Measurements from ENCODE around the gene TRPV3.
A peak's percentile ranks its signal among the peaks of the same experiment; 100 is the strongest.

TRPV3 gene

DNA sequence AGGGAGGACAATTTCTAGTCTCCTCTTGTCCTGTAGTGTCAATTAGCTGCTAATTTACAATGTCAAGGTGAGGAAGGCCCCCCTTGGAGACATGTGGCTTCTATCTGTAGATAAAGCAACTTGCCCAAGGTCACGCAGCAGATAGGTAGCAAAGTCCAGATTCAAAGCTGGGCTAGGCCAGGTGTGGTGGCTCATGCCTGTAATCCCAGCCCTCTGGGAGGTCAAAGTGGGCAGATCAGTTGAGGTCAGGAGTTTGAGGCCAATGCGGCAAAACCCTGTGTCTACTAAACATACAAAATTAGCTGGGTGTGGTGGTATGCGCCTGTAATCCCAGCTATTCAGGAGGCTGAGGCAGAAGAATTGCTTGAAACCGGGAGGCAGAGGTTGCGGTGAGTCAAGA, 11.1 kb downstream of the TRPV3 start:
- no peak overlapping the region for H3K9ac ChIP-seq (ENCODE audit: low read length in 2 of 2)
- peaks cover 0 to 2% of the 10 kb centered on the region in 2 donors for H3K27me3 ChIP-seq (ENCODE audit: control insufficient read depth in 1 of 2, insufficient read depth in 2 of 2, low read length in 2 of 2)
- no peak overlapping the region for H3K4me3 ChIP-seq (ENCODE audit: low read length in 2 of 2)
- no peaks in the 10 kb centered on the region for H3K4me1 ChIP-seq (ENCODE audit: control insufficient read depth, insufficient read depth, low read length)
- no peak overlapping the region for H3K27ac ChIP-seq (ENCODE audit: low read length)
- no peaks in the 10 kb centered on the region for H3K9me3 ChIP-seq (ENCODE audit: control insufficient read depth in 2 of 2, low read length in 2 of 2)
- no peaks in the 10 kb centered on the region for H3K36me3 ChIP-seq (ENCODE audit: control insufficient read depth in 2 of 2, insufficient read depth in 2 of 2, low read length in 2 of 2)

DNA sequence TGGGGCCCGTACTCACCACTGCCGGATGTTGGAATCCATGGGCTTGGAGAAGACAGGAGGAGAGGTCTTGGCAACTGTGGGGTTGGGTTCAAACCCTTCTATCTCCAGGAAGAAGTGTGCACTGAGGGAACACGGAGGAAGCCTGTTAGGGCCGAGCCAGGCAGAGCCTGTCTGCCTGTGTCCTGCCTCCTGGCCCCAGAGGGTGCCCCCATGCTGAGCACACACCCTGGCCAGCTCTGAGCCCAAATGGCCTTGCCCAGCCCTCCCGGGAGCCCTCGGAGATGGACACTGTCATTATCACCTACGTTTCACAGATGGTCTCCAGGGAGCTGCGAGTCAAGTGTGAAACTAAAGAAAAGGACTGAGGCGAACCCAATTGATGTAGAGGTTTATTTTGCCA, 12.5 kb downstream of the TRPV3 start:
- H3K4me3 ChIP-seq (ENCODE audit: low read length in 2 of 2): no peak overlapping the region
- H3K27me3 ChIP-seq (ENCODE audit: control insufficient read depth in 1 of 2, insufficient read depth in 2 of 2, low read length in 2 of 2): peaks cover 0 to 2% of the 10 kb centered on the region in 2 donors
- H3K36me3 ChIP-seq (ENCODE audit: control insufficient read depth in 2 of 2, insufficient read depth in 2 of 2, low read length in 2 of 2): no peaks in the 10 kb centered on the region
- H3K4me1 ChIP-seq (ENCODE audit: control insufficient read depth, insufficient read depth, low read length): no peaks in the 10 kb centered on the region
- H3K27ac ChIP-seq (ENCODE audit: low read length): no peak overlapping the region
- no peak overlapping the region for H3K9ac ChIP-seq (ENCODE audit: low read length in 2 of 2)
- H3K9me3 ChIP-seq (ENCODE audit: control insufficient read depth in 2 of 2, low read length in 2 of 2): no peaks in the 10 kb centered on the region

DNA sequence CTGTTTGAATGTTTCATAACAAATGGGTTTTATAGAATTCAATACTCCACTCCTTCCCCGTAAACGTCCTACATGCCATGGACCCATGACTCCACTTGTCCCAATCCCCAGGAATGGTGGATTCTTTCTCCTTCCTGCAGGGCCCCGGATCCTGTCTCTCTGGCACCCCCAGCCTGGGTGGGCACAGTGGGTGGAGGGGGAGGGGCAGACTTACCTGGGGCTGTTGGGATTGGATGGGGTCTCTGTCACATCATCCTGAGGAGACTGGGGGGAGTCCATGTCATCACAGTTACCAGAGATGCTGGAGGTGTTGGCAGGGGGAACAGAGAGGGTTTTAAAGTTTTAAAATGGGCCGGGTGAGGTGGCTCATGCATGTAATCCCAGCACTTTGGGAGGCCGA, 13.2 kb downstream of the TRPV3 start:
- Histone ChIP-seq H3K27me3 (ENCODE audit: control insufficient read depth in 1 of 2, insufficient read depth in 2 of 2, low read length in 2 of 2) (peaks cover 0 to 2% of the 10 kb centered on the region in 2 donors), H3K27ac (ENCODE audit: low read length) (no peak overlapping the region), H3K36me3 (ENCODE audit: control insufficient read depth in 2 of 2, insufficient read depth in 2 of 2, low read length in 2 of 2) (no peaks in the 10 kb centered on the region), H3K9ac (ENCODE audit: low read length in 2 of 2) (no peak overlapping the region), H3K4me1 (ENCODE audit: control insufficient read depth, insufficient read depth, low read length) (no peaks in the 10 kb centered on the region), H3K9me3 (ENCODE audit: control insufficient read depth in 2 of 2, low read length in 2 of 2) (no peaks in the 10 kb centered on the region), H3K4me3 (ENCODE audit: low read length in 2 of 2) (no peak overlapping the region)

DNA sequence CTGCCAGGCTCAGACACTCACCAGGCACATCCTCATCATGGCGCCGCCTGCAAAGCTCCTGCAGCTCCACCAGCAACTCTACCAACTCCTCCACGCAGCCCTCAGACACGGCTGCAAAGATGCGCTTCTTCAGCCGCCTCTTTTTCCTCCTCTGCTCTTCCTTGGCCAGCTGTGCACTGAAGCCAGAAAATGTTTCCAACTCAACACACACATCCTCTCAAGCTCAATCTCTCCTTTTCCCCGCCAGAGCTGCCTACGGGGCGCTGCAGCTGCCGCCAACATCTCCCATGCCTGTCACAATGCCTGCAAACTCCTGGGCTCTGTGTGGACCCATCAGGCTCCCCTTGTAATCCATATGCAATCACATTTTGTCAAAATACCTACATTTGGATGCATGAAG, 14.2 kb downstream of the TRPV3 start:
- no peaks in the 10 kb centered on the region for H3K36me3 ChIP-seq (ENCODE audit: control insufficient read depth in 2 of 2, insufficient read depth in 2 of 2, low read length in 2 of 2)

DNA sequence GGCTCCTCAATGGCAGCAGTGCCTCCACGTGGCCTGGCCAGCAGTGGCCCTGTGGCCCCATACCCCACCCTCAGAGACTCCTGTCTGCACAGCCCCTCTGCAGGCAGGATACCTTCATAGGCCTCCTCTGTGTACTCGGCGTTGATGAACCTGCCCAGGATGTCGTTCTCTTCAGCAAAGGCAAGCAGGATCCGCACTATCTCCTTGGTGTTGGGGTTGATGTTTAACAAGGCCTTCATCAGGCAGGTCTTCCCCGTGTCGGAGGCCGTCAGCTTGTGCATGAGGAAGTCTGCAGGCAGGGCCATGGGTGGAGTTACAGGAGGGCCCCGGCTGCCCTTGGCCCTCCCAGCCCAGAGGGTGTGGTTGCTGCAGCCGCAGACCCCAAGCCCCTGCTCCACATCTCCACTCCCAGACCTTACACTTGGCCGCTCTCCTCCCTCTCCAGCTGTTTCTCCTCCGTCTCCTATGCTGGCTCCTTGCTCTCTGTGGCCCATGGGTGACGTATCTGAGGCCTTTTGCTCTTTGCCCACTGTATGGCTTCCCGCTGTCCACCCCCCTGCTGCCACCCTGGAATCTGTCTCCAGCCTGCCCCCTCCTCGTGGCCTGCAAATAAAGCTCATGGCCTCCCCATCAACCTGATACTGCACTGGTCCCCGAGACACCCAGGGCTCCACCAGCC, 15.1 kb downstream of the TRPV3 start:
- H3K9me3 ChIP-seq (ENCODE audit: control insufficient read depth in 2 of 2, low read length in 2 of 2): no peaks in the 10 kb centered on the region
- H3K4me1 ChIP-seq (ENCODE audit: control insufficient read depth, insufficient read depth, low read length): no peaks in the 10 kb centered on the region
- no peak overlapping the region for H3K9ac ChIP-seq (ENCODE audit: low read length in 2 of 2)
- no peaks in the 10 kb centered on the region for H3K36me3 ChIP-seq (ENCODE audit: control insufficient read depth in 2 of 2, insufficient read depth in 2 of 2, low read length in 2 of 2)
- no peak overlapping the region for H3K4me3 ChIP-seq (ENCODE audit: low read length in 2 of 2)
- peaks cover 0 to 2% of the 10 kb centered on the region in 2 donors for H3K27me3 ChIP-seq (ENCODE audit: control insufficient read depth in 1 of 2, insufficient read depth in 2 of 2, low read length in 2 of 2)
- no peak overlapping the region for H3K27ac ChIP-seq (ENCODE audit: low read length)

More for the DNA sequence above, 14.2 kb downstream of the TRPV3 start:
- no peak overlapping the region for H3K27ac ChIP-seq (ENCODE audit: low read length)
- no peaks in the 10 kb centered on the region for H3K9me3 ChIP-seq (ENCODE audit: control insufficient read depth in 2 of 2, low read length in 2 of 2)
- H3K27me3 ChIP-seq (ENCODE audit: control insufficient read depth in 1 of 2, insufficient read depth in 2 of 2, low read length in 2 of 2): peaks cover 0 to 2% of the 10 kb centered on the region in 2 donors
- no peak overlapping the region for H3K9ac ChIP-seq (ENCODE audit: low read length in 2 of 2)
- no peaks in the 10 kb centered on the region for H3K4me1 ChIP-seq (ENCODE audit: control insufficient read depth, insufficient read depth, low read length)
- H3K4me3 ChIP-seq (ENCODE audit: low read length in 2 of 2): no peak overlapping the region

DNA sequence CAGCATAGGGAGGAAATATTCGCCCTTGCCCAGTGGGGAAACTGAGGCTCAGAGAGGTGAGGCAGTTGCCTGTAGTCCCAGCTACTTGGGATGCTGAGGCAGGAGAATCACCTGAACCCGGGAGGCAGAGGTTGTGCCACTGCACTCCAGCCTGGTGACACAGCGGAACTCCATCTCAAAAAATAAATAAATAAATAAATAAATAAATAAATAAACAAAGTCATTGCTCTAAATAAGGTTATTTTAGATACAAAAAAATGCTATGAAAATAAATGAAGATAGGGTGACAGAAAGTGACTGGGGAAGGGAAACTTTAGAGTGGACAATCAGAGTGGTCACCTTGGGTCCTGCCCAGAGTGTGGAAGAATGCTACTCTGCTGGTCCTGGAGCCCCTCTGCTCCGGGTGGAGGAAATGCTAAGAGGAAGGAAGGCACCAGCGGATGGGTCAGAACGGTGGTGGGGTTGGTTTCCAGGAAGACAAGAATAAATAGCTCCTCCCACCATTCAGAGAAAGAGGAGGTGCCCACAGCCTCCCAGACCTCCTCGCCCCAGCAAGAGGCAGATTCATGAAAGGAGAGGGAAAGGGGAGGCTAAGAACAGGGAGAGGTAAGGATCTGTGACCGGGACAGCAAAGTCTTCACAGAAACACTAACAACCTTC, 17.6 kb downstream of the TRPV3 start:
- Histone ChIP-seq H3K27ac (ENCODE audit: low read length) (no peak overlapping the region), H3K9me3 (ENCODE audit: control insufficient read depth in 2 of 2, low read length in 2 of 2) (no peaks in the 10 kb centered on the region), H3K27me3 (ENCODE audit: control insufficient read depth in 1 of 2, insufficient read depth in 2 of 2, low read length in 2 of 2) (peaks cover 2 to 3% of the 10 kb centered on the region in 2 donors)

DNA sequence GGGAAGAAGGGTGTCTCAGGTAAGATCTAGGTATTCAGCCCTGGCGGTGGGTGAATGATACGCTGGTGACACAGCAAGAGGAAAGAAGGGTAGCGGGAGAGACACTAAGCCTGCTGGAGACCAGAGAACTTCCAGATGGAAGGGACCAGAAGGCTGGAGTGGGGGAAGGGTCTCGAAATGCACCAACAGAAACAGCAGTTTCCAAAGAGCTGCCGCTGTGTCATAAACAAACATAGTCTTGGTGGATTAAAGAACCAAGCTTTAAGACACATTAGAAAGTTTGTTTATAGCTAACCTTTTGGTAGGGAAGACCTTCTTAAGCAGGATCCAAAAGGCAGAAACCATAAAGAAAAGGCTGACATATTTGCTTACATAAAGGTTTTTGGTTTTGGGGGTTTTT, 20.9 kb downstream of the TRPV3 start:
- no peaks in the 10 kb centered on the region for H3K9me3 ChIP-seq (ENCODE audit: control insufficient read depth in 2 of 2, low read length in 2 of 2)
- H3K27ac ChIP-seq (ENCODE audit: low read length): no peak overlapping the region
- no peak overlapping the region for H3K9ac ChIP-seq (ENCODE audit: low read length in 2 of 2)
- H3K36me3 ChIP-seq (ENCODE audit: control insufficient read depth in 2 of 2, insufficient read depth in 2 of 2, low read length in 2 of 2): no peaks in the 10 kb centered on the region
- no peak overlapping the region for H3K4me3 ChIP-seq (ENCODE audit: low read length in 2 of 2)
- peaks cover 4% of the 10 kb centered on the region for H3K4me1 ChIP-seq (ENCODE audit: control insufficient read depth, insufficient read depth, low read length)
- peaks cover 10 to 12% of the 10 kb centered on the region in 2 donors for H3K27me3 ChIP-seq (ENCODE audit: control insufficient read depth in 1 of 2, insufficient read depth in 2 of 2, low read length in 2 of 2)

More for the DNA sequence above, 17.6 kb downstream of the TRPV3 start:
- no peak overlapping the region for H3K4me3 ChIP-seq (ENCODE audit: low read length in 2 of 2)
- no peak overlapping the region for H3K9ac ChIP-seq (ENCODE audit: low read length in 2 of 2)
- peaks cover 4% of the 10 kb centered on the region for H3K4me1 ChIP-seq (ENCODE audit: control insufficient read depth, insufficient read depth, low read length)
- H3K36me3 ChIP-seq (ENCODE audit: control insufficient read depth in 2 of 2, insufficient read depth in 2 of 2, low read length in 2 of 2): no peaks in the 10 kb centered on the region

DNA sequence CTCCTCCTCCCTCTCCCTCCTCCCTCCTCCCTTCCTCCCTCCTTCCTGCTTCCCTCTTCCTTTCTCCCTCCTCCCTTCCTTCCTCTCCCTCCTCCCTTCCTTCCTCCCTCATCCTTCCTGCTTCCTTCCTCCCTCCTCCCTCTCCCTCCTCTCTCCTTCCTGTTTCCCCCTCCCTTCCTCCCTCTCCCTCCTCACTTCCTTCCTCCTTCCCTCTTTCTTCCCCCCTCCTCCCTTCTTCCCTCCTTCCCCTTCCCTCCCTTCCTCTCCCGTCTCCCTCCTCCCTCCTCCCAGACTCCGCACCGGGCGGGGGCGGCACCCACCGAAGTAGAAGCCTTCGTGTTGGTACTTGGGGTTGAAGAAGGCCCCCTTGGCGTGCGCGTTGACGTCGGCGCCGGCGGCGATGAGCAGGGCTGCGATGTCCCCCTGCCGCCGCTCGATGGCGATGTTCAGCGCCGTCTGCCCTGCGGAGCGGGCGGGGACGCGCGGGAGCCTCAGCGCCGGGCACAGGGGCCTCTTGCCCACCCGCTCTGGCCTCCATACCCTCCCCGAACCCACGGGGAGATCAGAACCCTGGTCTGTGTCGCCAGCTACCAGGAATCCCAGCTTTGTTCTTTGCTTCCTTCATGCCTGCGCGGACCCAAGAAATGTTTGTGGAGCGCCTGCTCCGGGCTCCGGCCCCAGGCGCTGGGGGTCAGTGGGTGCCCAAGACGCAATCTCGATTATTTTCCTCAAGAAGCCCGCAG, 22.2 kb downstream of the TRPV3 start:
- Histone ChIP-seq H3K4me1 (ENCODE audit: control insufficient read depth, insufficient read depth, low read length) (peaks cover 6% of the 10 kb centered on the region), H3K9ac (ENCODE audit: low read length in 2 of 2) (no peak overlapping the region)

DNA sequence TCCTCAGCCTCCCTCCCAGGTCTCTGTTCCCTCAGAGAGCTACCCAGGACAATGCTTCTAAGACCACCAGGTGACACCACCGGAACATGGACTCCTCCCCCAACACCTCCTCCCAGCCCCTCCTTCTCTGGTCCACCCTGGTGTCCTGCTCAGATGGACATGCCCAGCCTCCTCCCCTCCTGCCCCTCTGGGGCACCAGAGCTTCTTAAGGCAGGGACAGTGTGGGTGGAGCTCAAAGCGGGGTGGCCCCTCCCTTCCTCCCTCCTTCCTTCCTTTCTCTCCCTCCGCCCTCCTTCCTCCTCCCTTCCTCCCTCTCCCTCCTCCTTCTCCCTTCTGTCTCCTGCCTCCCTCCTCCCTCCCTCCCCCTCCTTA, 22.7 kb downstream of the TRPV3 start:
- Histone ChIP-seq H3K4me1 (ENCODE audit: control insufficient read depth, insufficient read depth, low read length) (peaks cover 11% of the 10 kb centered on the region), H3K4me3 (ENCODE audit: low read length in 2 of 2) (no peak overlapping the region), H3K27ac (ENCODE audit: low read length) (no peak overlapping the region), H3K36me3 (ENCODE audit: control insufficient read depth in 2 of 2, insufficient read depth in 2 of 2, low read length in 2 of 2) (no peaks in the 10 kb centered on the region), H3K9ac (ENCODE audit: low read length in 2 of 2) (no peak overlapping the region), H3K27me3 (ENCODE audit: control insufficient read depth in 1 of 2, insufficient read depth in 2 of 2, low read length in 2 of 2) (peaks cover 10 to 12% of the 10 kb centered on the region in 2 donors), H3K9me3 (ENCODE audit: control insufficient read depth in 2 of 2, low read length in 2 of 2) (no peaks in the 10 kb centered on the region)

More for the DNA sequence above, 22.2 kb downstream of the TRPV3 start:
- Histone ChIP-seq H3K27me3 (ENCODE audit: control insufficient read depth in 1 of 2, insufficient read depth in 2 of 2, low read length in 2 of 2) (peaks cover 10 to 12% of the 10 kb centered on the region in 2 donors), H3K9me3 (ENCODE audit: control insufficient read depth in 2 of 2, low read length in 2 of 2) (no peaks in the 10 kb centered on the region), H3K4me3 (ENCODE audit: low read length in 2 of 2) (peak overlapping the region in 1 of 2 donors; percentile 54), H3K27ac (ENCODE audit: low read length) (no peak overlapping the region), H3K36me3 (ENCODE audit: control insufficient read depth in 2 of 2, insufficient read depth in 2 of 2, low read length in 2 of 2) (no peaks in the 10 kb centered on the region)

DNA sequence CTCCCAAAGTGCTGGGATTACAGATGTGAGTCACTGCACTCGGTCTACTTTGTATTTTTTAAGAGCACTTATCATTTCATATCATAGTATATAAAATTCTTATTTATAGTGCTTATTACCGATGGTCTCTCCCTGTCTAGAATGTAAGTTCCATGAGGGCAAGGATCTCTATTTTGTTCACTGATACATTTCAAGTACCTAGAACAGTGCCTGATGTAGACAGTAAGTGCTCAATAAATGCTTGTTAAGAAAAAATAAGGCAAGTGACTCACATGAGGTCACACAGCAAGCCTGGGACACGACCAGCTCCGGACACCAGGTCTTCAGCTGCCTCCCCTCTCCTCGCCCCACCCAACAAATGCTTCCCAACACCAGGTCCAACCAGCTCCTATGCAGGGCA, 23.9 kb downstream of the TRPV3 start:
- no peak overlapping the region for H3K9ac ChIP-seq (ENCODE audit: low read length in 2 of 2)
- peaks cover 13% of the 10 kb centered on the region for H3K4me1 ChIP-seq (ENCODE audit: control insufficient read depth, insufficient read depth, low read length)
- no peak overlapping the region for H3K4me3 ChIP-seq (ENCODE audit: low read length in 2 of 2)
- peaks cover 10 to 12% of the 10 kb centered on the region in 2 donors for H3K27me3 ChIP-seq (ENCODE audit: control insufficient read depth in 1 of 2, insufficient read depth in 2 of 2, low read length in 2 of 2)
- no peak overlapping the region for H3K27ac ChIP-seq (ENCODE audit: low read length)
- H3K9me3 ChIP-seq (ENCODE audit: control insufficient read depth in 2 of 2, low read length in 2 of 2): no peaks in the 10 kb centered on the region
- H3K36me3 ChIP-seq (ENCODE audit: control insufficient read depth in 2 of 2, insufficient read depth in 2 of 2, low read length in 2 of 2): no peaks in the 10 kb centered on the region

DNA sequence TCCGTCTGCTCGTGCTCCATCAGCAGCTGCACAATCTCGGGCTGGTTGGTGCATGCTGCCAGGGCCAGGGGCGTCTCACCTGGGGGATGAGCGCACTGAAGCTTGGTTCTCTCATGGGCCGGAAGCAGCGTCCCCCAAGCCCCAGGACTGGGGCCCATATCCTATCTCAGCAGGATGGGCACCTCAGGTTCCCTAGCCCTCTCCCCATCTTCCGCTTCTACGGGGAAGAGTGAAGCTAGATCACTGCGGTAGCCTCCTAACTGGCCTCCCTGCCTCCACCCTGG, 24.8 kb downstream of the TRPV3 start:
- Histone ChIP-seq H3K36me3 (ENCODE audit: control insufficient read depth in 2 of 2, insufficient read depth in 2 of 2, low read length in 2 of 2) (no peaks in the 10 kb centered on the region), H3K27me3 (ENCODE audit: control insufficient read depth in 1 of 2, insufficient read depth in 2 of 2, low read length in 2 of 2) (peaks cover 10 to 12% of the 10 kb centered on the region in 2 donors), H3K9ac (ENCODE audit: low read length in 2 of 2) (no peak overlapping the region), H3K9me3 (ENCODE audit: control insufficient read depth in 2 of 2, low read length in 2 of 2) (no peaks in the 10 kb centered on the region), H3K4me1 (ENCODE audit: control insufficient read depth, insufficient read depth, low read length) (peaks cover 13% of the 10 kb centered on the region), H3K27ac (ENCODE audit: low read length) (no peak overlapping the region), H3K4me3 (ENCODE audit: low read length in 2 of 2) (no peak overlapping the region)
